Progenitor cell of endocrine pancreas (in vitro differentiated cells): Measurements from ENCODE around the gene PSMC1. TPM values are rescaled to one million over a fixed set of nuclear protein-coding genes. Genes with fewer than 3 reads are reported as not detected.

Experiments used
- DNase-seq: peaks from one replicate; pipeline ENCODE4 v3.0.0; 2021; ENCODE audit warnings: low spot score; ENCODE audit not compliant: unreplicated experiment
- H3K27ac Mint-ChIP-seq: 2 replicates; pipeline ENCODE4 v1.8.0; 2021; ENCODE audit warnings: mild to moderate bottlenecking, moderate library complexity, mixed read lengths
- H3K27me3 Mint-ChIP-seq: 2 replicates; pipeline ENCODE4 v1.8.0; 2021; ENCODE audit warnings: mixed read lengths
- H3K36me3 Mint-ChIP-seq: 2 replicates; pipeline ENCODE4 v1.8.0; 2022; ENCODE audit warnings: mixed read lengths; ENCODE audit not compliant: insufficient read depth
- H3K4me1 Mint-ChIP-seq: 2 replicates; pipeline ENCODE4 v1.8.0; 2021; ENCODE audit warnings: low read depth, mixed read lengths
- H3K4me3 Mint-ChIP-seq: 2 replicates; pipeline ENCODE4 v1.8.0; 2021; ENCODE audit warnings: low read depth, mild to moderate bottlenecking, moderate library complexity, mixed read lengths
- H3K9me3 Mint-ChIP-seq: 2 replicates; pipeline ENCODE4 v1.8.0; 2021; ENCODE audit warnings: low read depth, mixed read lengths
- CTCF ChIP-seq: fragments of 200-600 bp; sonication (generic); IDR thresholded peaks from one replicate; pipeline ENCODE4 v1.5.0; 2021; ENCODE audit warnings: antibody characterized with exemption, mild to moderate bottlenecking; ENCODE audit not compliant: unreplicated experiment
- total RNA-seq: library from RNA; stranded (reverse); gene quantifications from 2 replicates; pipeline ENCODE4 v1.2.1, GENCODE V29; 2021

Gene PSMC1
- total RNA-seq, 1 donor from 2014 or later: 96.8 TPM

- DNase-seq: no peak
- Mint-ChIP-seq H3K27me3 (no peaks in the 10 kb centered on the region), H3K9me3 (no peaks in the 10 kb centered on the region), H3K4me3 (no peak overlapping the region), H3K4me1 (no peaks in the 10 kb centered on the region), H3K36me3 (peaks cover 14% of the 10 kb centered on the region), H3K27ac (peak overlapping the region; percentile 50)
- peak; percentile 10 for TF ChIP-seq CTCF
These were observed 20.5 kb downstream of the PSMC1 start for GRCh38 chr14:90276646-90277367.

DNA sequence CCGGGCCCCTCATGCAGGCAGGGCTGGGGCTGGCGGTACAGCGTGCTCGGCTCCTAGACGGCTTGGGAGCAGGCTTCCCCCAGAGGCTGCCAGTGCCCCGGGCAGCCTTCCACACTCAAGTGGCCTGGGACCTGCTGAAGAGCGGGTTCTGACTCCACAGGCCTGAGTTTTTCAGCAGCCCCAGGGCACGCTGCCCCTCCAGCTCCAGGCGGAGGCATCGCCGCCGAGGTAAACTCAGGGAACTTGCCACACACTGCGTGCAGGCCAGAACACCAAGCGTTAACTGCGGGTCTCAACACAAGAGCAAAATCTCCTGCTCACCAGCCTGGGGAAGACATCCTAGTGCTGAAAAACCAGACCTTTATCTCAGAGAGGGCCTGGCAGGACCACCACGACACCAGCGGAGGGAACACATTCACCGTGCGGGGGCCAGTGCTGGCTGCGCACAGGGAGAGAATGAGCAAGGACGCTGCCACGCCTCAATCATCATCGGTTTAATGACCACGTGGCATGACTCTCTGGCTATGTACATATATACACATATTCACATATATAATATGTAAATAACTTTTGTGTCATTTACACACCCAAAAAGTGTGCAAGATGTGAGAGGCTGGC, 21.3 kb downstream of the PSMC1 start:
- H3K27ac Mint-ChIP-seq: no peak overlapping the region
- no peaks in the 10 kb centered on the region for H3K4me1 Mint-ChIP-seq
- no peak for TF ChIP-seq CTCF
- H3K27me3 Mint-ChIP-seq: no peaks in the 10 kb centered on the region
- no peak overlapping the region for H3K4me3 Mint-ChIP-seq
- no peak for DNase-seq
- no peaks in the 10 kb centered on the region for H3K9me3 Mint-ChIP-seq
- peaks cover 12% of the 10 kb centered on the region for H3K36me3 Mint-ChIP-seq

DNA sequence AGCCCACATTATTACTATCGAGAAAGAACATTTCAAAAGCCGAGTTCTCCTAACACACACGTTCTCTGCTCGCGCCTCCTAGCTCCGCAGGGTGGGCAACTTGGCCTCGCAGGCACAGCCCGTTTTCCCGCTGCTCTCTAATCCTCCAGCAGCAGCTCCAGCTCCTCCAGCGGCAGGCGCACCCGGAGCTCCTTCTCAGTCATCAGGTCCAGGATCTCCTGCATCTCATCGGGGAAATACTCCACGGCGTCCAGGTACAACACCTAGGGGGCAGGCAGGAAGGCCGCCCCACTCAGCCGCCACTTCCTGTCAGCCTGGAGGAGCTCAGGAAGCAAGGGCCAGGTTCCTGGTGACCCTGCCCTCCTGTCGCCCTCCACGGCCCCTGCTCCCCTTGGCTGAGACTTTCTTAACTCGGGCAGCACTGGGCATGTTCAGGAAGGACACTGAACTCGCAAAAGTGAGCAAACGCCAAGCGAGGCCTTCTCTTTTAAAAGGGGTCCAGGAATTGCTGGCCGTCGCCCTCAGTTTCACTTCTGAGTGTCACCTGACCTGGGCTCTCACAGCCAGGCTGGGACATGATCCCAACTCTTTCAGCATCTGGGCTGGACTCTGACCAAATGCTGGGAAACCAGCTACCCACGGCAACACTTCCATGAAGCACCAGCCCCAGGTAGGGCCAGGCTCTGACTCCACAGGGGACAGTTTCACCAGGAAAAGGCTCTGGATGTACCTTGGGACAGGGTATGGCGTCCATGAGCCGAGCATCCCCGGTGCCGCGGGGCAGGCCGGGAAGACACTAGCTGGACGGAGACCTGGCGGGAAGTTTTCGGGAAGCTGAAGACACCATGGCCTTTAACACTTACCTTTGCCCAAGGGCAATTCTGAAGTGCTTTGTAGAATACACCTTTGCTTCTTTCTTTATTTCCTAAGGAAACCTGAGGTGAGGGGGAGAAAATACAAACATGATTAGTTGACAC, 22.1 kb downstream of the PSMC1 start:
- Mint-ChIP-seq H3K27me3 (no peaks in the 10 kb centered on the region), H3K4me3 (no peak overlapping the region), H3K9me3 (no peaks in the 10 kb centered on the region), H3K36me3 (peaks cover 12% of the 10 kb centered on the region), H3K27ac (no peak overlapping the region), H3K4me1 (no peaks in the 10 kb centered on the region)
- no peak for TF ChIP-seq CTCF
- DNase-seq: no peak

GRCh38 chr14:90280096-90280495, 23.7 kb downstream of the PSMC1 start:
- Mint-ChIP-seq H3K4me3 (no peak overlapping the region), H3K4me1 (no peaks in the 10 kb centered on the region), H3K9me3 (no peaks in the 10 kb centered on the region), H3K27me3 (no peaks in the 10 kb centered on the region), H3K36me3 (peaks cover 9% of the 10 kb centered on the region), H3K27ac (no peak overlapping the region)
- TF ChIP-seq CTCF: no peak
- no peak for DNase-seq

- Mint-ChIP-seq H3K9me3 (no peaks in the 10 kb centered on the region), H3K27me3 (no peaks in the 10 kb centered on the region), H3K36me3 (peaks cover 15% of the 10 kb centered on the region), H3K4me3 (no peak overlapping the region), H3K4me1 (no peaks in the 10 kb centered on the region), H3K27ac (no peak overlapping the region)
- no peak for TF ChIP-seq CTCF
- DNase-seq: no peak
These were observed 24.9 kb downstream of the PSMC1 start for GRCh38 chr14:90281261-90281660.
